H1 (cell line): ENCODE measurements around the gene ATMIN. TPM values are rescaled to one million over a fixed set of nuclear protein-coding genes. Genes with fewer than 3 reads are reported as not detected.

Source experiments
- CTCF ChIA-PET: fragments of 300-600 bp; sonication (Branson Sonifier 250); formaldehyde crosslinking; loops from one replicate; lab custom pipeline; 2021; ENCODE audit not compliant: partially characterized antibody; lab: Charles Lee
- POLR2A ChIA-PET: fragments of 300-600 bp; sonication (Branson Sonifier 250); formaldehyde crosslinking; loops from one replicate; lab custom pipeline; 2021; ENCODE audit warnings: inconsistent platforms; ENCODE audit not compliant: partially characterized antibody; lab: Charles Lee
- DNase-seq, 2 experiments: peaks; one replicate each; pipeline versions ENCODE4 v3.0.0 to v3.0.0-alpha.2; 2010 to 2022; ENCODE audit warnings: low spot score in 2 of 2, low read depth in 1 of 2, mixed read lengths in 1 of 2
- FAIRE-seq: peaks from 2 replicates; lab custom pipeline; 2011; peaks lifted over from hg19 to GRCh38; lab: Jason Lieb, UNC
- H2AFZ ChIP-seq: 2 replicates; pipeline ENCODE4 v1.8.1; 2012; ENCODE audit warnings: low read length, inconsistent platforms
- H2AK5ac ChIP-seq: 2 replicates; pipeline ENCODE4 v1.6.1; 2013; ENCODE audit warnings: low read depth, low read length
- H2BK120ac ChIP-seq: replicated peaks from 2 replicates; pipeline ENCODE3; 2013; ENCODE audit warnings: low read depth, low read length, inconsistent platforms
- H2BK12ac ChIP-seq: 2 replicates; pipeline ENCODE4 v1.6.1; 2013; ENCODE audit warnings: low read depth, low read length
- H2BK15ac ChIP-seq: 2 replicates; pipeline ENCODE4 v1.6.1; 2013; ENCODE audit warnings: low read length
- H2BK20ac ChIP-seq: 2 replicates; pipeline ENCODE4 v1.6.1; 2013; ENCODE audit warnings: low read length
- H2BK5ac ChIP-seq: 2 replicates; pipeline ENCODE4 v1.6.1; 2013; ENCODE audit warnings: low read depth, low read length
- H3K14ac ChIP-seq: 2 replicates; pipeline ENCODE4 v1.6.1; 2013; ENCODE audit warnings: inconsistent platforms; ENCODE audit not compliant: insufficient read length
- H3K18ac ChIP-seq: 2 replicates; pipeline ENCODE4 v1.6.1; 2013; ENCODE audit warnings: low read length; ENCODE audit errors: extremely low read depth
- H3K23ac ChIP-seq: 2 replicates; pipeline ENCODE4 v1.6.1; 2013; ENCODE audit warnings: inconsistent platforms; ENCODE audit not compliant: insufficient read length
- H3K23me2 ChIP-seq: 2 replicates; pipeline ENCODE4 v1.6.1; 2013; ENCODE audit warnings: low read depth, low read length
- H3K27ac ChIP-seq: 2 replicates; pipeline ENCODE4 v1.6.1; 2011; ENCODE audit warnings: low read depth, low read length, inconsistent platforms
- H3K27me3 ChIP-seq, 4 experiments: replicated peaks in 1 of 4; 1 replicate in 1 of 4; 2 replicates in 3 of 4; pipeline versions ENCODE4 v1.6.1 to v1.8.1; 2011 to 2013; ENCODE audit warnings: low read length in 3 of 4, mild to moderate bottlenecking in 3 of 4, inconsistent platforms in 2 of 4, mixed read lengths in 2 of 4, moderate library complexity in 1 of 4; ENCODE audit not compliant: control insufficient read depth in 3 of 4, insufficient read depth in 3 of 4; ENCODE audit errors: extremely low read depth in 1 of 4
- H3K36me3 ChIP-seq, 4 experiments: 2 replicates each; pipeline versions ENCODE4 v1.6.1 to v1.8.1; 2011 to 2013; ENCODE audit warnings: mild to moderate bottlenecking in 4 of 4, low read length in 3 of 4, moderate library complexity in 2 of 4, control low read depth in 1 of 4, inconsistent platforms in 1 of 4; ENCODE audit not compliant: insufficient read depth in 4 of 4, control insufficient read depth in 2 of 4
- H3K4ac ChIP-seq: replicated peaks from 2 replicates; pipeline ENCODE3; 2013; ENCODE audit warnings: low read length, low read depth, mixed read lengths, inconsistent platforms; ENCODE audit not compliant: insufficient read length
- H3K4me1 ChIP-seq, 4 experiments: replicated peaks in 1 of 4; 1 replicate in 1 of 4; 2 replicates in 3 of 4; pipeline versions ENCODE4 v1.6.1 to v1.8.1; 2011 to 2013; ENCODE audit warnings: low read length in 3 of 4, inconsistent platforms in 2 of 4, mixed read lengths in 1 of 4; ENCODE audit not compliant: insufficient read depth in 4 of 4, control insufficient read depth in 3 of 4
- H3K4me2 ChIP-seq, 2 experiments: 2 replicates each; pipeline versions ENCODE4 v1.6.1 to v1.8.1; 2011 to 2013; ENCODE audit warnings: low read depth in 2 of 2, low read length in 2 of 2, control low read depth in 1 of 2, inconsistent platforms in 1 of 2, mild to moderate bottlenecking in 1 of 2; ENCODE audit not compliant: insufficient read depth in 1 of 2
- H3K4me3 ChIP-seq, 4 experiments: fragments of 200-600, 300-600 bp in 1 of 4; sonication (generic), shearing (Covaris generic), sonication (Bioruptor Twin) in 1 of 4; 2 replicates each; pipeline versions ENCODE4 v1.5.1 to v1.8.1; 2011 to 2016; ENCODE audit warnings: low read length in 4 of 4, low read depth in 3 of 4, control low read depth in 2 of 4, inconsistent platforms in 2 of 4, mild to moderate bottlenecking in 2 of 4, mixed read lengths in 1 of 4, moderate library complexity in 1 of 4; ENCODE audit not compliant: insufficient read depth in 2 of 4; ENCODE audit errors: extremely low read depth in 1 of 4
- H3K56ac ChIP-seq: replicated peaks from 2 replicates; pipeline ENCODE3; 2013; ENCODE audit warnings: low read depth, mild to moderate bottlenecking, mixed read lengths, low read length, inconsistent platforms; ENCODE audit not compliant: insufficient read length
- H3K79me1 ChIP-seq: 2 replicates; pipeline ENCODE4 v1.6.1; 2013; ENCODE audit warnings: low read depth, low read length, control low read depth
- H3K79me2 ChIP-seq, 2 experiments: 2 replicates each; pipeline versions ENCODE4 v1.6.1 to v1.8.1; 2012 to 2013; ENCODE audit warnings: low read length in 2 of 2, mild to moderate bottlenecking in 2 of 2, inconsistent platforms in 1 of 2; ENCODE audit not compliant: insufficient read depth in 2 of 2, control insufficient read depth in 1 of 2
- H3K9ac ChIP-seq, 4 experiments: replicated peaks in 1 of 4; 1 replicate in 1 of 4; 2 replicates in 3 of 4; pipeline versions ENCODE4 v1.6.1 to v1.8.1; 2011 to 2013; ENCODE audit warnings: low read depth in 3 of 4, low read length in 3 of 4, control low read depth in 2 of 4, mild to moderate bottlenecking in 2 of 4, moderate library complexity in 2 of 4, inconsistent platforms in 1 of 4; ENCODE audit errors: extremely low read depth in 1 of 4
- H3K9me3 ChIP-seq, 2 experiments: 2 replicates each; pipeline versions ENCODE4 v1.6.1 to v1.8.1; 2012 to 2013; ENCODE audit warnings: mild to moderate bottlenecking in 2 of 2, moderate library complexity in 2 of 2, control low read depth in 1 of 2, inconsistent platforms in 1 of 2, low read depth in 1 of 2, low read length in 1 of 2, mixed read lengths in 1 of 2; ENCODE audit not compliant: insufficient read depth in 2 of 2
- H4K20me1 ChIP-seq, 2 experiments: replicated peaks in 1 of 2; 2 replicates each; pipeline versions ENCODE3 to v1.8.1; 2011 to 2013; ENCODE audit warnings: inconsistent platforms in 2 of 2, low read length in 2 of 2, mild to moderate bottlenecking in 1 of 2; ENCODE audit not compliant: insufficient read depth in 2 of 2, control insufficient read depth in 1 of 2
- H4K5ac ChIP-seq: 2 replicates; pipeline ENCODE4 v1.6.1; 2013; ENCODE audit warnings: low read length, low read depth, mixed read lengths, inconsistent platforms; ENCODE audit not compliant: insufficient read length
- H4K8ac ChIP-seq: 2 replicates; pipeline ENCODE4 v1.8.0; 2013; ENCODE audit warnings: mild to moderate bottlenecking, moderate library complexity, low read length, inconsistent platforms; ENCODE audit not compliant: insufficient read depth; ENCODE audit errors: extremely low read depth
- H4K91ac ChIP-seq: replicated peaks from 2 replicates; pipeline ENCODE3; 2013; ENCODE audit warnings: low read length, mixed read lengths, inconsistent platforms; ENCODE audit not compliant: insufficient read length
- BCL11A ChIP-seq, 2 experiments: IDR thresholded peaks; one replicate each; pipeline ENCODE4 v1.6.1; 2011; ENCODE audit warnings: low read depth in 2 of 2, low read length in 2 of 2, mild to moderate bottlenecking in 2 of 2
- CBX8 ChIP-seq: fragments of 300-800, 300-1000 bp; sonication (generic); IDR thresholded peaks from 2 replicates; pipeline ENCODE4 v1.7.1; 2016; ENCODE audit warnings: low read depth, low read length, borderline replicate concordance
- CEBPB ChIP-seq: IDR thresholded peaks from 2 replicates; pipeline ENCODE4 v1.6.1; 2012; ENCODE audit warnings: low read depth, low read length
- CREB1 ChIP-seq: IDR thresholded peaks from 2 replicates; pipeline ENCODE4 v1.6.1; 2012; ENCODE audit warnings: inconsistent platforms
- EP300 ChIP-seq, 2 experiments: IDR thresholded peaks; 1 replicate in 1 of 2; 2 replicates in 1 of 2; pipeline ENCODE4 v1.6.1; 2011 to 2012; ENCODE audit warnings: low read depth in 2 of 2, low read length in 2 of 2, mild to moderate bottlenecking in 2 of 2, borderline replicate concordance in 1 of 2, inconsistent platforms in 1 of 2, moderate library complexity in 1 of 2
- FOSL1 ChIP-seq: IDR thresholded peaks from 2 replicates; pipeline ENCODE4 v1.6.1; 2011; ENCODE audit warnings: mild to moderate bottlenecking, low read depth, low read length, moderate library complexity; ENCODE audit not compliant: insufficient read depth
- GABPA ChIP-seq: IDR thresholded peaks from 2 replicates; pipeline ENCODE4 v1.6.1; 2011; ENCODE audit warnings: mild to moderate bottlenecking, low read length, moderate library complexity, borderline replicate concordance; ENCODE audit not compliant: insufficient read depth
- KDM4A ChIP-seq: IDR thresholded peaks from one replicate; pipeline ENCODE4 v1.7.1; 2012; ENCODE audit warnings: low read depth, mild to moderate bottlenecking, moderate library complexity, low read length, inconsistent platforms; ENCODE audit not compliant: severe bottlenecking
- RXRA ChIP-seq: IDR thresholded peaks from 2 replicates; pipeline ENCODE4 v1.6.1; 2011; ENCODE audit warnings: low read depth, mild to moderate bottlenecking, low read length, moderate library complexity; ENCODE audit not compliant: insufficient read depth
- WGBS, 2 experiments: shearing (Covaris generic) in 1 of 2; methylation state at CpG; one replicate each; pipeline versions ENCODE4 v1.1.6 to v1.1.7; 2013 to 2015; ENCODE audit warnings: low lambda C conversion rate in 2 of 2, mixed read lengths in 2 of 2, inconsistent platforms in 1 of 2, low coverage in 1 of 2, missing lambda C conversion rate in 1 of 2; ENCODE audit not compliant: insufficient replicate concordance in 2 of 2, insufficient coverage in 1 of 2, insufficient read length in 1 of 2; ENCODE audit errors: extremely low coverage in 1 of 2, missing lambda C conversion rate in 1 of 2; 5-methylcytosine and 5-hydroxymethylcytosine counted together
- polyA plus RNA-seq, 7 experiments: library from polyadenylated mRNA; depleted of rRNA in 3 of 7; stranded (reverse) in 5 of 7; unstranded in 2 of 7; fragments of >200 nt in 5 of 7; fragments of 200-250 nt in 2 of 7; gene quantifications; 1 replicate in 5 of 7; 2 replicates in 1 of 7; 4 replicates in 1 of 7; pipeline versions ENCODE4 v1.2.1 to v1.2.3, GENCODE V29; 2011 to 2013; ENCODE audit warnings: missing spikeins in 2 of 7, mixed read lengths in 2 of 7
- total RNA-seq: library from RNA; stranded (reverse); fragmentation: NEBNext Ultra II Directional; extraction: Animal tissue kit (Norgen Biotek cat#: 25700); gene quantifications from 2 replicates; pipeline ENCODE4 v1.2.1, GENCODE V29; 2021

The ATMIN gene
- total and polyA plus RNA-seq, 2 of the 8 experiments (the other 6 are each of a cell fraction or from before 2014, with no cell fraction given), result 34.8 to 59.8 TPM

DNA sequence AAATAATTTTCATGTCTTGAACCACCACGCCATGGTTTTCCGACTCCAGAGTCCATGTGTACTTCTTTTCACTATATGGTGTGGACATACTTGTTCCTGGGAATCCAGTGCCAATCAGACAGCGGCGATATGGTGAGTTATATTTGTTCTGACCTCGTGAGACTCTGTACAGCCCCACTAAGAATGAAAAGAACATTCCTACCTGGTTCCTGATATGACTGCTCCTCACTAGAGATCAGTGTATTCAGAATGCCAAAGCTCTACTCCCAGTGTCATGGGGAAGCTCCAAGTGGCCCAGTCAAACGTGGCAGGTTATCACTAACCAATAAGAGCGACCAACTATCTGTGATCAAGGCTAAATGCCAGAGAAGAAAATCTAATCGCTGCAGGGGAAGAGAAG lies 35.3 kb downstream of the ATMIN start:
- no peak overlapping the region for H3K56ac ChIP-seq
- H3K14ac ChIP-seq, result no peak overlapping the region
- no peak overlapping the region for H4K8ac ChIP-seq
- H2BK15ac ChIP-seq, result no peak overlapping the region
- no peaks in the 10 kb centered on the region for H3K23me2 ChIP-seq
- POLR2A ChIA-PET, result no interaction called here
- no peak overlapping the region for H2AK5ac ChIP-seq
- WGBS, 2 experiments, result 73% methylated on average over 8 of the region's 8 CpGs; no CpG with 5 or more reads in 1 of the 2 experiments
- no peak overlapping the region for H2BK12ac ChIP-seq
- no peak overlapping the region for H2AFZ ChIP-seq
- no peak overlapping the region for H4K91ac ChIP-seq
- no peaks in the 10 kb centered on the region for H4K20me1 ChIP-seq
- no peaks in the 10 kb centered on the region for H3K36me3 ChIP-seq
- H3K27me3 ChIP-seq, result no peaks in the 10 kb centered on the region
- no peak overlapping the region for H3K4ac ChIP-seq
- CTCF ChIA-PET, result interaction anchor here (0.9 kb wide), 1 partner anchor 9 kb away, joined by 3 read pairs; no protein-coding TSS in a partner anchor
- peaks cover 0 to 2% (median 0%) of the 10 kb centered on the region in 4 experiments; a peak in 3 of 7 replicates for H3K4me1 ChIP-seq
- H3K23ac ChIP-seq, result no peak overlapping the region
- H3K4me2 ChIP-seq, result no peak overlapping the region
- FAIRE-seq (no peak), DNase-seq (no peak)
- H2BK20ac ChIP-seq, result no peak overlapping the region
- no peak overlapping the region for H3K27ac ChIP-seq
- H3K18ac ChIP-seq, result no peak overlapping the region
- H4K5ac ChIP-seq, result no peak overlapping the region
- H3K4me3 ChIP-seq, result no peak overlapping the region
- TF ChIP-seq KDM4A, result no peak
- TF ChIP-seq BCL11A (IDR thresholded peaks at IDR 0.05; ENCODE audit: low read depth in 2 of 2, low read length in 2 of 2), result no peak
- no peak for TF ChIP-seq CBX8
- TF ChIP-seq EP300 (IDR thresholded peaks at IDR 0.05; ENCODE audit: borderline replicate concordance in 1 of 2, low read depth in 2 of 2, low read length in 2 of 2), result no peak
- no peak for TF ChIP-seq GABPA
- TF ChIP-seq CEBPB, result no peak
- TF ChIP-seq FOSL1, result no peak
- TF ChIP-seq CREB1, result no peak
- TF ChIP-seq RXRA, result no peak
- no peaks in the 10 kb centered on the region for H3K79me2 ChIP-seq
- H2BK5ac ChIP-seq, result no peak overlapping the region
- H3K79me1 ChIP-seq, result no peaks in the 10 kb centered on the region
- H3K9me3 ChIP-seq, result no peaks in the 10 kb centered on the region
- no peak overlapping the region for H2BK120ac ChIP-seq
- H3K9ac ChIP-seq, result no peak overlapping the region
